HG03039 (cell line): ENCODE results near the gene FOXK2.
A peak's percentile ranks its signal among the peaks of the same experiment; 100 is the strongest.

Experiments used
- ATAC-seq: cut with Tn5 transposase; IDR thresholded peaks from one replicate; pipeline ENCODE4 v1.9.1; 2021; ENCODE audit warnings: mild to moderate bottlenecking, moderate library complexity; ENCODE audit not compliant: unreplicated experiment

FOXK2 gene

DNA sequence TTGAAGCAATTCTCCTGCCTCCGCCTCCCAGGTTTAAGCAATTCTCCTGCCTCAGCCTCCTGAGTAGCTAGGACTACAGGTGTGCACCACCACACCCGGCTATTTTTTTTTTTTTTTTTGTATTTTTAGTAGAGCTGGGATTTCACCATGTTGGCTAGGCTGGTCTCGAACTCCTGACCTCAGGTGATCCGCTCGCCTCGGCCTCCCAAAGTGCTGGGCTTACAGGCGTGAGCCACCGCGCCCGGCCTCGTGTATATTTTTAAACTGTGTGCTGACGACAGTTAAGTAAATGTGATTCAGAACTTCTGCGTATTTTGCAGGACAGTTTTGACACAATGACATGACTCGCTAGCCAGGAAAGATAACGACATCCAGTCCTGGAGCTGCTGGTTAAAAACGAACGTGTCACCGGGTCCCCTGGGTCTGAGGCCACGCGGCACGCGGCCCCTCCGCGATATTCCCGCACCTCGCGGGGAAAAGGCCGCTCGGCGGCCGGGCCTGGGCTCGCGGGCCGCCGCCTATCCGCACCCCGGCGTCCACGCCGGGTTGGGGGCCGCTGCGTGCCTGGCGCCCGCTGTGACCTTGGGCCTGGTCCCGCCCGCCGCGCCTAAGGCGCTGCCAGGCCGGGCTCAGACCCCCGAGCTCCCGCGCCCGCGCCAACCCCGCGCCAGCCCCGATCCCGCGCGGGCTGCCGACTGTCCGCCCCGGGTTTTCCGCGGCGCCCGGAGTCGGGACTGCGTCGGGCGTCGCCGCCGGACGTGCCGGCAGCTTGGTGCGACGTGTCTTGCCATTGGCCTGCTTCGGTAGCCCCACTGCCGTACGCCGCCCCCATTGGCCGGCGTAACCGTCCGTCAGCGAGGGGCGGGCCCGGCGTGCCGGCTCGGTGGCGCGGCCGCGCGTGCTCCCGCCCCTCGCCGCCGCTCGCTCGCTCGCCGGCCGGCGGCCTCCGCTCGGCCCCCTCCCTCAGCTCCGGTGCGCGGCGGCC, at the start of gene FOXK2:
Gene FOXK2, plus strand, starts transcription at position 907 of the 985 bp plus-strand sequence. CDS start 157 bp downstream, outside the sequence.
- peak; percentile 91 for ATAC-seq

DNA sequence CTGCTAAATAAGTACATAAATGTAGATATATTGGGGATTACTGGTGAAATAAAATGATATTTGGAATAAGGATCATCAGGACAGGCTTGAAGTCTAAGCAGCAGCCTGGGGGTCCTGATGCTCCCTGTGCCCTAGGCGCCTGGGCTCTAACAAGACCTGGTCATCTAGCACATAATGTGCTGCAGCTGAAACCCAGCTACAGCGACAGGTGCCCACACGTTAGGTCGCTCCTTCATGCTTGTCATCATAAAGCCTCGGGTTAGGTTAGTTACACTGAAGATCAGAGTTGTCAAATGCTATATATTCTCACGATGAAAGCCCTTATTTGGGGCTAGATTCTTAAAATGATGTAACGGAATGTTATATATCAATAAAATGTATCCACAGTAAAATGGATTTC, 49.5 kb upstream of the FOXK2 start:
- ATAC-seq, result no peak

DNA sequence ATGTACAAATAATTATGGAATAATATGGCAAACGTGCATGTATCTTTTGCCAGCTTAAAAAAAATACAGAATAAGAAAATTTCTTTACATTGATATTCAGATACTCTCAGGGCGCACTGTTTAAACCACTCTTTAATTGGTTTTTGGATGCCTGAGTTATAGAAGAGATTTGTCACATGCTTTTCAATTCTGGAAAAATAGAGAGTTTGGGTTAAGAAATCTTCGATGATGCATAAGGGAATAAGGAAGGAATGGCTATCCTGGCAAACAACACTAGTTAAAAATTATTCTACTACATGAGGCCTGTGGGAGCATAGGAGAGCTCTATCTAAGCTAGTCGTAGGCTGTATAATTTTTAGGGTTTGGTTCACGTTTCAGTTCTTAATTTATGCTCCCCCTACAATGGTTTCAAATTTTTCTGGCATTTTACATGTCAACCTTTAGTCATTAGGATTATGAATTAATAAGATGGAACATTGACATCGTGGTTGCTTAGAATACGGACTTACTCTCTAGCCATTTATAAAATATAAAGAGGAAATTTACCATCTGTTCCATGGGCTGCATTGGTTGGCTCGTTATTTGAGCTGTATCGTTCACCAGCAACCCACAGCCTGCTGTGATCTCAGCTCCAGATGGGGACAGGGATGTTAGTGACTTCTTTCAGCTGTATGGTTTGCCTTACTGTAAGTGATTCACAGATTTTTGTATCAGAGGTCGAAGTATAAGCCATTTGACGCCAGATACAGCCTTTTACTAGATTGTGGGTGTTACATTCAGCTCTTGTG, 45.1 kb upstream of the FOXK2 start:
- no peak for ATAC-seq

DNA sequence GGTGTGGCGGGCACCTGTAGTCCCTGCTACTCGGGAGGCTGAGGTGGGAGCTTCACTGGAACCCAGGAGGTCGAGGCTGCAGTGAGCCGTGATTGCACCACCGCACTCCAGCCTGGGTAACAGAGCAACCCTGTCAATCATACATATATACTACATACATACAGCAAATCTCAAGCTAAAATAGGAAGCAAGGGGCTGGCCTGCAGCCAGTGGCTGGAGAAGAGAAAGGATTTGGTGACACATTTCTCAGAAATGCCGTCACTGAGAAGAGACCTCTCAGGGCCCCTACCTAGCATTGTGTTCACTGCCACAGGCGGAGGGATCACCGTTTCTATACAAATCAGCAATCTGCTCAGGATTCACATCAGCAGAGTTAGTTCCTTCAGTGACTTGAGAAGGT, 44.1 kb upstream of the FOXK2 start:
- no peak for ATAC-seq

GRCh38 chr17:82477934-82478333, 41.6 kb upstream of the FOXK2 start:
- ATAC-seq, result no peak

DNA sequence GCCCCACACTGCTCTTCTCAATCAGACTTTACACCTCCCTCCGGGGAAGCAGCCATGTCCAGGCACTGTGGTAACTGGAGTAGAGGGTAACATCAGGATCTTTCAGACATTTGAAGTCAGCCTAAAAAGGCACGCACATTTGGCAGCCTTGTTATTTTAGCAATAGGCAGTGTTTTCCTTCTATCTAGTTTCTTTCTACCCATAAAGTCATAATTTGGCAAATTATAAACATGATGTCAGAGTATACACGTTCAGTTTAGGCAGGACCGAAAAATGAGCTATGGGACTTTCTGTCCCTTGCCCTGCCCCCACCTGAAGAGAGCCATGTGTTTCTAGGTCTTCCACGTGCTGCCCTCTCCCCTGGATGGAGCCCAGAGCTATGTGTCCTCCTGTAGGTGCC, 39.9 kb upstream of the FOXK2 start:
- ATAC-seq, result no peak

DNA sequence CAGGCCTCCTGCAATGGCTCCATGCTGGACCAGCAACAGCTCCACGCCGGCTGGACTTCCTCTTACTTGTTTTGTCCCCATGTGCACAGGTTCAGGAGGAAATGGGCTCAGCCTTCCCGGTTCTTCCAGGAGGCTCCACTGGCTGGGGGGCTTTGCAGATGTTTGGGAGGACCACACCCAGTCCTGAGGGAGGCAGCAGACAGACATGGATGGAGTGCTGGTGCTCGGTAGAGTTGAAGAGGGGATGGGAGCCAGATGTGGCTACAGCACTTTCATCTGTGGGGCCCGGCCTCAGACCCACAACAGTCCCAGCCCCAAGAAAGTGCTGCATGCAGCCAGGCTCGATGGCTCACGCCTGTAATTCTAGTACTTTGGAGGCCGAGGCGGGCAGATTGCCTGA, 39.2 kb upstream of the FOXK2 start:
- no peak for ATAC-seq

DNA sequence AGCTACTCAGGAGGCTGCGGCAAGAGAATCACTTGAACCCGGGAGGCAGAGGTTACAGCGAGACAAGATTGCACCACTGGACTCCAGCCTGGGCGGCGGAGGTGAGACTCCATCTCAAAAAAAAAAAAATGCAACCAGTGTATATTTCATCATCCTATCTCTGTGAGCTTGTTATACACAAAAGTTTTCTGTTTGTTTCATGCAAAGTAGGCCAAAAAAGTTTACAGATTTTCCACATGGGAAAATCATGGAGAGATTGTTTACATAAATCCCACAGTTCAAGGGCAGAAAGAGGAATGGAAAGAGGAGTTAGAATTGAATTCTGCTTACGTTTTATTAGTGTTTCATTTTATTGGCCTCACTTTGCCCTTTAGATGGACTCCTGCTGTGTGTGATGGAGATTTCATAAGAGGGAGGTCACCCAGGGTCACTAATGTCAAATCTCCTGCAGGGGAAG, 36.3 kb upstream of the FOXK2 start:
- ATAC-seq, result no peak

- no peak for ATAC-seq
Observed at GRCh38 chr17:82483836-82484235, 35.7 kb upstream of the FOXK2 start.

DNA sequence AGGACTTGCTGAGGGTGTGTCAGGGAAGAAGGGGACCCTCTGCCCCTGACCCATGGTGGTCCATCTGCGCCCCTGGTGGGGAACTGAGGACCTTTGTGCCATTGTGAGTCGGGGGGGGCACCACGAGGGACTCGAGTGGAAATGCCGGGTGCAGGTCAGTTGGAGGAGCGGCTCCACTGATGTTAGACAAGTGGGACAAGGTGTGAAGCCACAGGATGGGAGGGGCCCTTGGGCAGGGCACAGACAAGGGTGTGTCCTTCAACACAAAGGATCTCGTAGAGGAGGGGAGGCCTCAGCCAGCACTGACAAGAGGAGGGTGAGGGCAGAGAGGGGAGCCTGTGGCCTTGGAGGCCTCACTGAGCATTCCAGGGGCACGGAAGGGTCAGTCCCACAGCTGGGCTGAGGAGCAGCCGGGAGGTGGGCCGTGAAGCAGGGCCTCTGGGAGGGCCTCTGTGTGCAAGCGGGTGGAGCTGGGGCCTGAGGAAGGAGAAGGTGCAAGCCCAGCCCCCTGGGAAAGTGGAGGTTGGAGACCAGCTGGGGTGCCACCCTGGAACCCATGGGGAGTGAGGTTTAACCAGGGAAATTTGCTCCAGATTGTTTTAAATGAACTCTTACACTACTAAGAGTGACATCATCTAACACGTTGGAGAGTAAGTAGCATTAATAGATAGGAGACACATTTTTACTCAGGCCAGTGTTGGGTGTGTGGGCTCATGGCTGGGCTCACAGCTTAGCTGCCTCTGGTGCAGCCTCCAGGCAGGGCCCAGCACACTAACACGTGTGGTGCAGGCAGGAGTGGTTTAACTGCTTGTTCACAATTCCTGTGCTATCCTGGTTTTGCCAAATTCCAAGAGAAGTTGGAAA, 33.1 kb upstream of the FOXK2 start:
- ATAC-seq, result no peak

DNA sequence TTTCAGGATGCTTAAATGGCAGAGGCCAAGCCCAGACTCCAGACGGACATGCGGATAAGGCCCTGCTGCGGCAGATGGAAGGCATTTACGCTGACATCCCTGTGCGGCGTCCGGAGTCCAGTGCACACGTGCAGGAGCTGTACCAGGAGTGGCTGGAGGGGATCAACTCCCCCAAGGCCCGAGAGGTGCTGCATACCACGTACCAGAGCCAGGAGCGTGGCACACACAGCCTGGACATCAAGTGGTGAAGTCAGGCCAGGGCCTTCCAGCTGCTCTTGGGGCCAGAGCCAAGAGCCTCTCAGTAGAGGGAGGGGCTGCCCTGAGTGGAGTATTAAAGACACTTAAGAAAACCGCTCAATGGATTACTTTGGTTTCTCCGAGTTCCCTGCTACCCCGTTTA, 31.6 kb upstream of the FOXK2 start:
- no peak for ATAC-seq

DNA sequence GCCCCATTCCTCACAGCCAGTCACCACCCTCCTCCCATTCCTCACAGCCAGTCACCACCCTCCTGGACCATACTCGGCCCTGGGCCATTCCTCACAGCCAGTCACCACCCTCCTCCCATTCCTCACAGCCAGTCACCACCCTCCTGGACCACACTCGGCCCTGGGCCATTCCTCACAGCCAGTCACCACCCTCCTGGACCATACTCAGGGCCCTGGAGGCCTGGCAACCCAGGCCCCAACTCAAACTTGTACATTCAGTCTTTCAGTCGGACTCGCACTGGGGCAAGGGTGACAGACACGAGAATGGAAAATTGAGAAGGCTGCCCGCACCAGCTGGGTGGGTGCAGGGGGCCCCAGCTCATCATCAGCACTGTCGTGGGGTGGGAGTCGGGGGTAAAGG, 30.4 kb upstream of the FOXK2 start:
- no peak for ATAC-seq

DNA sequence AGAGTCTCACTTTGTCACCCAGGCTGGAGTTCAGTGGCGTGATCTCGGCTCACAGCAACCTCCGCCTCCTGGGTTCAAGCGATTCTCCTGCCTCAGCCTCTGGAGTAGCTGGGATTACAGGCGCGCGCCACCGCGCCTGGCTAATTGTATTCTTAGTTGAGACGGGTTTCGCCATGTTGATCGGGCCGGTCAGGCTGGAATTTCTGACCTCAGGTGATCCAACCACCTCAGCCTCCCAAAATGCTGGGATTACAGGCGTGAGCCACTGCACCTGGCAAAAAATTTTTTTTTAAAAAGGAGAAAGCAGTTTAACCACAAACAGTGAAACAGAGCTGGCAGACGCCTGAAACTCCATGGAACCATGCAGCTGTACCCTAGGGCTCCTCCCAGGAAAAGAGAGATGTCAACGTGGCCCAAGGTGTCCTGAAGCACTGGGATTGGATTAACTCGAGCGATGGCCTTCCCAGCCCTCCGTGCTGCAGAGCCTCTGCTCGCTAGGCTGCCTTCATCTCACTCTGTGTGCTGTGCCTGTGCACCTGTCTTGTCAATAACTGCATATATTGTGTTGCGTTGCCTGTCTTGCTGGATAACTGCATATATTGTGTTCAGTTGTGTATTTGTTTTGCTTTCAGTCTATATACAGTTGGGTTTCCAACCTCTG, 29.6 kb upstream of the FOXK2 start:
- ATAC-seq, result no peak

- ATAC-seq, result no peak
Observed at GRCh38 chr17:82490512-82491195, 28.9 kb upstream of the FOXK2 start.

DNA sequence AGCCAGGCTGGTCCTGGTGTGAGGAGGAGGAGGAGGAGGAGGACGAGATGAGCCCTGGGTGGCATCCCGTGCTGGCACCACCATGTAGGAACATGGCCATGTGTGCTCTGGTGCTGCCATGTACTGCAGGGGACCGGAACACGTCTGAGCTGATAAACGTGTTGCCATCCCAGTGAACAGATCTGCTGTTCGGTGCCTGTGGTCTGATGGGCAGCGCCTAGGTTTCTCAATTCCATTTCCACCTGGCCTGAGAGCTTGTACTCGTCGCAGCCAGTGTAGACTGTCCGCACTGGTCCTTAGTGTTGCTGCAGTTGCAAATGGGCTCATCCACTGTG, 28.4 kb upstream of the FOXK2 start:
- ATAC-seq, result no peak

DNA sequence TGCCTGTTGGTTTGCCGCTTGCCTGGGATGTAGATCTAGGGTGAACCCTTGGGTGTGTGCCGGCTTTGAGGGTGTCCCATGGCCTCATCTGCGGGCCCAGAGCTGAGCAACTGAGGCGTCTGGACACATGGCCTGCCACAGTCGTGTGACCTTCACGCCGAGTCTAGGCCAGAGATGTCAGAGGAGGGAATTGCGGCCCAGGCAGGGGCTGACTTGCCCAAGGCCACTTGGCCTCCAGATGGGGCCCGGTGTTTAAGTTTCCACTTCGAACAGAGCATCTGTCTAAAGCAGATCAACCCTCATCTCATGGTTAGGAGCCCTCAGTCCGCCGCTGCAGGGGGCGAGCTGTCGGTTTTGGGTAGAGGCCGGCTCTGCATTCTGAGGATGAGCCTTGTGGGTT, 28.0 kb upstream of the FOXK2 start:
- no peak for ATAC-seq

DNA sequence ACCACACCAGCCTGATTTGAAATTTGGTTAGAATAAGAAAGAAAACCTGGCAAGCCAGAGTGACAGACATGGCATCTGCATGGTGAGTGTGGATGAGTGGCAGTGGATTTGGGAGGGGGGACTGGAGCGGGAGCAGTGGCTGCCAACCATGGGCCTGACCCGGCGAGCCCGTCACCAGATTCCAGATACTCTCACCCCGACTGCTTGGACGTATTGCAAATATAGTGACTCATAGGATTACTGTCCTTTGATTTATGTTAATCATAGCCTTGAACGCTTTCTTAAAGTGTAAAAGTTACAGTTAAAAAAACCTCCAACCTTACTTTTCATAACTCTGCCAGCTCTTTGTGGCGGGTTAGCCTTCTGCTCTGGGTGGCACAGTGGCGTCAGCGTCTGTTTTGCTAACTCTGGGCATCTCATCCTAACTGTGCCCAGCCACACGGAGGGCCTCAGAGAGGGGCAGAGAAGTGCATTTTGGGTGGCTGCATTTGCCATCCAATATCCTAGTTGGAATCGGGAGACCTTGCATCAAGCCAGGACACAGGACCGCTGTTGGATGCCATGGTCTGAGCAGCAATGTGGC, 26.8 kb upstream of the FOXK2 start:
- ATAC-seq, result no peak

DNA sequence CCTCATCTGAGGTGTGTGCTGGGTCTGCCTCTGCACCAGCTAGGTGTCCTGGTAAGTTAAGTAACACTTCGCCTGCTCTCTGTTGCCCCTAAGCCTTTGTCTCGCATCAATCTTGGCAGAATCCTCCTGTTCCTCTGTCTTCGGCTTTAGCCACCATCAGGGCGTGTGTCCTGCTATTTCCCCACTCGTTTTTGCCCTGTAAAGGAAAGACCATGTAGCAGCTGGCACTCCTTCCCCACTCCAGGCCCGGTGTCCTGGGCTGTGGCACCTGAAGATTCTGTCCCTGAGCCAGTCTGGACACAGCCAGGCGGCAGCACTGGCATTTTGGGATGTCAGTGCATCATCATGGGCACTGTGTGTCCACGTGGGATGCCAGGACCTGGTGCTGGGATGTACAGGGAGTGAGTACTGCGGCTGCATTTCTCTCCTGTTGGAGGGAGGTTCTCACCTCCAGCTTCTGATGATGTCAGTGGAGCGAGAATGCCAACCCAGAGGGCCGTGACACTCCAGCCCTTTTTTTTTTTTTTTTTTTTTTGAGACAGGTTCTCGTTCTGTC, 26.2 kb upstream of the FOXK2 start:
- ATAC-seq, result no peak
